Measurements from ENCODE around the gene ZNF148.

ZNF148 gene

GRCh38 chr3:125266971-125267370, 108.2 kb downstream of the ZNF148 start:
- no peak for DNase-seq

GRCh38 chr3:125262161-125262560, 113.0 kb downstream of the ZNF148 start:
- DNase-seq: no peak

- no peak for DNase-seq
Observed at GRCh38 chr3:125261031-125261430, 114.1 kb downstream of the ZNF148 start.

GRCh38 chr3:125260158-125260557, 115.0 kb downstream of the ZNF148 start:
- no peak for DNase-seq

GRCh38 chr3:125257536-125257935, 117.6 kb downstream of the ZNF148 start:
- no peak for DNase-seq

GRCh38 chr3:125256675-125257074, 118.5 kb downstream of the ZNF148 start:
- DNase-seq: no peak

- DNase-seq: no peak
Observed at GRCh38 chr3:125250973-125251372, 124.2 kb downstream of the ZNF148 start.

- DNase-seq: no peak
Observed at GRCh38 chr3:125246237-125246636, 128.9 kb downstream of the ZNF148 start.

GRCh38 chr3:125245521-125245920, 129.6 kb downstream of the ZNF148 start:
- DNase-seq: no peak

- no peak for DNase-seq
Observed at GRCh38 chr3:125240496-125240895, 134.6 kb downstream of the ZNF148 start.

GRCh38 chr3:125239266-125239665, 135.9 kb downstream of the ZNF148 start:
- no peak for DNase-seq

GRCh38 chr3:125238759-125239158, 136.4 kb downstream of the ZNF148 start:
- DNase-seq: no peak

GRCh38 chr3:125236331-125236903, 138.7 kb downstream of the ZNF148 start:
- no peak for DNase-seq

GRCh38 chr3:125234831-125235230, 140.3 kb downstream of the ZNF148 start:
- no peak for DNase-seq

GRCh38 chr3:125232401-125232800, 142.7 kb downstream of the ZNF148 start:
- no peak for DNase-seq

GRCh38 chr3:125231895-125232294, 143.2 kb downstream of the ZNF148 start:
- no peak for DNase-seq

- no peak for DNase-seq
Observed at GRCh38 chr3:125229707-125230106, 145.4 kb downstream of the ZNF148 start.

- DNase-seq: no peak
Observed at GRCh38 chr3:125229168-125229567, 146.0 kb downstream of the ZNF148 start.

- no peak for DNase-seq
Observed at GRCh38 chr3:125221831-125222230, 153.3 kb downstream of the ZNF148 start.

- no peak for DNase-seq
Observed at GRCh38 chr3:125220727-125221429, 154.2 kb downstream of the ZNF148 start.

- DNase-seq: no peak
Observed at GRCh38 chr3:125220183-125220582, 154.9 kb downstream of the ZNF148 start.

GRCh38 chr3:125219261-125219701, 155.8 kb downstream of the ZNF148 start:
- DNase-seq: no peak

GRCh38 chr3:125214738-125215137, 160.4 kb downstream of the ZNF148 start:
- no peak for DNase-seq

GRCh38 chr3:125213946-125214542, 161.1 kb downstream of the ZNF148 start:
- DNase-seq: no peak
